PFSK-1 (cell line): ENCODE measurements around the gene PLEKHA5.

Experiments used
- FOXP2 ChIP-seq: optimal IDR thresholded peaks from 2 replicates; pipeline ENCODE3; 2011; ENCODE audit warnings: borderline replicate concordance, control low read depth, inconsistent platforms; ENCODE audit not compliant: insufficient read depth; ENCODE audit errors: extremely low read length, extremely low read depth
- POLR2AphosphoS5 ChIP-seq: IDR thresholded peaks from 2 replicates; pipeline ENCODE4 v1.6.1; 2012; ENCODE audit warnings: low read depth, mild to moderate bottlenecking, control low read depth, low read length, moderate library complexity
- SIN3A ChIP-seq: IDR thresholded peaks from 2 replicates; pipeline ENCODE4 v1.6.1; 2012; ENCODE audit warnings: mild to moderate bottlenecking, low read length, moderate library complexity, borderline replicate concordance; ENCODE audit not compliant: insufficient read depth
- TAF1 ChIP-seq: IDR thresholded peaks from 2 replicates; pipeline ENCODE4 v1.6.1; 2012; ENCODE audit warnings: low read length, control low read depth, borderline replicate concordance; ENCODE audit not compliant: insufficient read depth
- TF ChIP-seq, protein P1 (sequence below), 2 experiments: IDR thresholded peaks; 2 replicates each; pipeline versions ENCODE4 v1.6.1 to v1.8.0; 2011 to 2012; ENCODE audit warnings: low read depth in 2 of 2, low read length in 2 of 2, control low read depth in 1 of 2, inconsistent platforms in 1 of 2, mild to moderate bottlenecking in 1 of 2, moderate library complexity in 1 of 2; ENCODE audit not compliant: insufficient read depth in 1 of 2

Gene PLEKHA5

DNA sequence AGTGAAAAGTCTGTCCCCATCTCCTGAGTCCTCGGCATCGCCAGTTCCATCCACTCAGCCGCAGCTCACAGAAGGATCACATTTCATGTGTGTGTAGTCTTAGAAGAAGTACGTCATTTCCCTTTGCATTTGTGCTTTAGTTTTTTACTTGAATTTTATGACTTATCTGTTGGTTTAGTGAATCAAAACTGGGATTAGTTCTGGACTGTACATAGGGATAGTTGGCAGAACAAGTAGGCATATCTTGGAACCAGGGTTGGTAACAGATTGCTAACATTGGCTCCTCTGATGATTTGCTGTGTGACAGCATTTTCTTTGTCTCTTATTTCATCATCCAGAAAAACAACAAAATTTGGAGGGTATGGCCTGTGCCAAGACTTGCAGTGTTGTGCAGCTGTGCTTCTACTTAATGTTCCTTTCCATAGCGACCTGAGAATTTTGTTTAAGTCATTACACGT lies 240.2 kb downstream of the PLEKHA5 start:
- TF ChIP-seq SIN3A = no peak
- TF ChIP-seq FOXP2 = no peak

DNA sequence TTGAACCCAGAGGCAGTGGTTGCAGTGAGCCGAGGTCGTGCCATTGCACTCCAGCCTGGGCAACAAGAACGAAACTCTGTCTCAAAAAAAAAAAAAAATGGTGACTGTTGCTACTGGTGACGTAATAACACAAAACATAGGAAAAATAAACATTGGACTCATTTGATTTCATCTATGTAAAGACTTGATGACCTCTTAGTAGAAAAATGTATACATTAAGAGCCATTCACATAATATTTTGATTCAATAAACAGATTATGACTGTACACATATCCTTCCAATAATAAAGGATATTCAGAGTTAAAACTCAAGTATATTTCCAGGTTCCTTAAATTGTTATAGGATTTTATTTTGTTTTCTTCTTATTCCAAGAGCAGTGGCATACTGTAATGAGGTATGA lies 244.1 kb downstream of the PLEKHA5 start:
- TF ChIP-seq POLR2AphosphoS5 = no peak
- TF ChIP-seq, protein P1, sequence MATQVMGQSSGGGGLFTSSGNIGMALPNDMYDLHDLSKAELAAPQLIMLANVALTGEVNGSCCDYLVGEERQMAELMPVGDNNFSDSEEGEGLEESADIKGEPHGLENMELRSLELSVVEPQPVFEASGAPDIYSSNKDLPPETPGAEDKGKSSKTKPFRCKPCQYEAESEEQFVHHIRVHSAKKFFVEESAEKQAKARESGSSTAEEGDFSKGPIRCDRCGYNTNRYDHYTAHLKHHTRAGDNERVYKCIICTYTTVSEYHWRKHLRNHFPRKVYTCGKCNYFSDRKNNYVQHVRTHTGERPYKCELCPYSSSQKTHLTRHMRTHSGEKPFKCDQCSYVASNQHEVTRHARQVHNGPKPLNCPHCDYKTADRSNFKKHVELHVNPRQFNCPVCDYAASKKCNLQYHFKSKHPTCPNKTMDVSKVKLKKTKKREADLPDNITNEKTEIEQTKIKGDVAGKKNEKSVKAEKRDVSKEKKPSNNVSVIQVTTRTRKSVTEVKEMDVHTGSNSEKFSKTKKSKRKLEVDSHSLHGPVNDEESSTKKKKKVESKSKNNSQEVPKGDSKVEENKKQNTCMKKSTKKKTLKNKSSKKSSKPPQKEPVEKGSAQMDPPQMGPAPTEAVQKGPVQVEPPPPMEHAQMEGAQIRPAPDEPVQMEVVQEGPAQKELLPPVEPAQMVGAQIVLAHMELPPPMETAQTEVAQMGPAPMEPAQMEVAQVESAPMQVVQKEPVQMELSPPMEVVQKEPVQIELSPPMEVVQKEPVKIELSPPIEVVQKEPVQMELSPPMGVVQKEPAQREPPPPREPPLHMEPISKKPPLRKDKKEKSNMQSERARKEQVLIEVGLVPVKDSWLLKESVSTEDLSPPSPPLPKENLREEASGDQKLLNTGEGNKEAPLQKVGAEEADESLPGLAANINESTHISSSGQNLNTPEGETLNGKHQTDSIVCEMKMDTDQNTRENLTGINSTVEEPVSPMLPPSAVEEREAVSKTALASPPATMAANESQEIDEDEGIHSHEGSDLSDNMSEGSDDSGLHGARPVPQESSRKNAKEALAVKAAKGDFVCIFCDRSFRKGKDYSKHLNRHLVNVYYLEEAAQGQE (IDR thresholded peaks at IDR 0.05; ENCODE audit: insufficient read depth in 1 of 2, low read depth in 2 of 2, low read length in 2 of 2) = no peak
- no peak for TF ChIP-seq SIN3A
- no peak for TF ChIP-seq FOXP2
- no peak for TF ChIP-seq TAF1

DNA sequence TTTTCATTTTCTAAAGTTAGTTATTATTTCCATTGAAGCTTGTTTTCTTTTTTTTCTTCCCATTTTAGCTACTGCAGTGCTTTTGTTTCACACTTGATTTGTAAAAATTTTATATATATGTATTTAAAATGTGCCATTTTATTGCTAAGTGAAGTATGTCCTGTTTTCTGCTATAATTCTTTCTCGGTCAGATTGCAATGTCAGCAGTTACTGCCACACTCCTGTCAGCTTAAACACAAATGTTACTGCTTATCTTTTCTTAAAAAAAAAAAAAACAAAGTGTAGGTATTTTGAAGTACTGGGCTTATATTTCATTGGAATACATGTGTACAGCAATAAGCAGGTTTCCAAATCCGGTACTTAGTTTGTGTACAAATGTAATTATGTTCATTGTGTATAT lies 246.4 kb downstream of the PLEKHA5 start:
- no peak for TF ChIP-seq SIN3A
- TF ChIP-seq FOXP2 = no peak
- no peak for TF ChIP-seq POLR2AphosphoS5
- TF ChIP-seq TAF1 = no peak
- TF ChIP-seq, protein P1 (IDR thresholded peaks at IDR 0.05; ENCODE audit: insufficient read depth in 1 of 2, low read depth in 2 of 2, low read length in 2 of 2) = no peak

DNA sequence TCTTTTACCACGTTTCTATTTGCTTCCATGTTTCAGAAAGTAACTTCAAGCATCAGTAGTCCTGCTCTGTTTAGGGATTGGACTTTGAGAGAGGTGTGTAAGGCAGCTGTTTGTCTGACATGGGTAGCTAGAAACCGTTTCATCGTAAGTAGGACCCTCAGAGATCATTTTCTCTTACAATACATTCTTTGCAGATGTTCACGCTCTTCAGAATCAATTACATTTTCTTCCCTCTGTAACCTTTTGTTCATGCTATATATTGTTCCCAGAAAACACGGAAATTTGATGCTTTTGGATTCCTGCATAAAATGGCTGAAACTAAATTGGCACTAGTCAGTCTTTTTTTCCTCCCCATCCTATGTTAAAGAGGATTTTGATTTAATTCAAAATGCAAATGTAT lies 247.2 kb downstream of the PLEKHA5 start:
- no peak for TF ChIP-seq FOXP2
- TF ChIP-seq SIN3A = no peak
- TF ChIP-seq, protein P1 (IDR thresholded peaks at IDR 0.05; ENCODE audit: insufficient read depth in 1 of 2, low read depth in 2 of 2, low read length in 2 of 2) = no peak
- no peak for TF ChIP-seq TAF1
- TF ChIP-seq POLR2AphosphoS5 = no peak

DNA sequence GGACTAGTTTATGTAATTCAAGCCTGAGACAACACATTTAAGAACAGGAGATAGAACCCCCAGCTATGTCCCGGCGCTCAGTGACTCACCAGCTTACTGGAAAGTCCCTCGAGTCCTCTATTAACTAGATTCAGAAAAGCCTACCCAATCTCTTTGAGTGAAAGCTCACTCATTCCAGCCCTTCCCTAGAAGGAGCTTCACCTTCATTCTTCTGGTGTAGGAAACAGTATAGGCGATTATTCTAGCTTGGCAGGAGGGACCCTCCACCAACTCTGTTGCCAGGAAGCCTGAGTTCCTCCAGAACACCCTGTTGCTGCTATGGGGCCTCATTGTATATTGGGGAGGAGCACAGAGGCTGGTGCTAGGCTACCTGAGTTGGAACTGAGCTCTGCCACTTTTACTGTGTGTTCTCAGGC lies 252.6 kb downstream of the PLEKHA5 start:
- no peak for TF ChIP-seq FOXP2
- TF ChIP-seq, protein P1 (IDR thresholded peaks at IDR 0.05; ENCODE audit: insufficient read depth in 1 of 2, low read depth in 2 of 2, low read length in 2 of 2) = no peak
- no peak for TF ChIP-seq POLR2AphosphoS5
- TF ChIP-seq TAF1 = no peak
- TF ChIP-seq SIN3A = no peak
